Hepatocyte (in vitro differentiated cells): Measurements from ENCODE around the gene MRPS10. TPM values are rescaled to one million over a fixed set of nuclear protein-coding genes. Genes with fewer than 3 reads are reported as not detected.

Source experiments
- DNase-seq: peaks from one replicate; pipeline ENCODE4 v3.0.0-alpha.2; 2016; ENCODE audit warnings: low spot score
- H2AFZ ChIP-seq: fragments of 200-600 bp; sonication (generic); 2 replicates; pipeline ENCODE4 v1.6.0; 2016; ENCODE audit warnings: antibody characterized with exemption, mild to moderate bottlenecking
- H3K27ac ChIP-seq: fragments of 200-600 bp; sonication (generic); 2 replicates; pipeline ENCODE4 v1.5.1; 2016; ENCODE audit warnings: mild to moderate bottlenecking
- H3K27me3 ChIP-seq: fragments of 200-600 bp; sonication (generic); 2 replicates; pipeline ENCODE4 v1.6.1; 2016
- H3K36me3 ChIP-seq: fragments of 200-600 bp; sonication (generic); replicated peaks from 2 replicates; pipeline ENCODE4 v1.5.1; 2016; ENCODE audit warnings: low read depth; ENCODE audit not compliant: insufficient read depth
- H3K4me1 ChIP-seq: fragments of 200-600 bp; sonication (generic); 2 replicates; pipeline ENCODE4 v1.5.1; 2016; ENCODE audit warnings: mild to moderate bottlenecking, moderate library complexity; ENCODE audit not compliant: insufficient read depth
- H3K4me2 ChIP-seq: fragments of 200-600 bp; sonication (generic); 2 replicates; pipeline ENCODE4 v1.6.0; 2016
- H3K4me3 ChIP-seq: fragments of 200-600 bp; sonication (generic); 2 replicates; pipeline ENCODE4 v1.5.1; 2016; ENCODE audit warnings: mild to moderate bottlenecking
- H3K79me2 ChIP-seq: fragments of 200-600 bp; sonication (generic); 2 replicates; pipeline ENCODE4 v1.6.0; 2017; ENCODE audit warnings: mild to moderate bottlenecking
- H3K9me2 ChIP-seq: fragments of 200-600 bp; sonication (generic); replicated peaks from 2 replicates; pipeline ENCODE4 v1.6.0; 2017; ENCODE audit warnings: mild to moderate bottlenecking; ENCODE audit not compliant: insufficient read depth
- H3K9me3 ChIP-seq: fragments of 200-600 bp; sonication (generic); 2 replicates; pipeline ENCODE4 v1.5.1; 2016; ENCODE audit warnings: low read depth, mild to moderate bottlenecking
- H4K20me1 ChIP-seq: fragments of 200-600 bp; sonication (generic); 2 replicates; pipeline ENCODE4 v1.6.0; 2016; ENCODE audit warnings: mild to moderate bottlenecking; ENCODE audit not compliant: insufficient read depth, poor library complexity, severe bottlenecking
- EZH2 ChIP-seq: fragments of 200-600 bp; sonication (generic); IDR thresholded peaks from 2 replicates; pipeline ENCODE4 v1.6.1; 2016; ENCODE audit warnings: antibody characterized with exemption, mild to moderate bottlenecking, borderline replicate concordance
- EZH2phosphoT487 ChIP-seq: fragments of 200-600 bp; sonication (generic); IDR thresholded peaks from one replicate; pipeline ENCODE4 v1.6.1; 2018; ENCODE audit warnings: antibody characterized with exemption, mild to moderate bottlenecking, low read depth, moderate library complexity; ENCODE audit not compliant: unreplicated experiment, severe bottlenecking
- WGBS: methylation state at CpG from one replicate; pipeline ENCODE4 v1.1.6; 2016; ENCODE audit warnings: low lambda C conversion rate; ENCODE audit errors: missing lambda C conversion rate; 5-methylcytosine and 5-hydroxymethylcytosine counted together
- polyA plus RNA-seq: library from polyadenylated mRNA; unstranded; fragments of >200 nt; fragmentation: Nextera tagmentation; extraction: Ambion mirVana; gene quantifications from 2 replicates; pipeline ENCODE4 v1.2.1, GENCODE V29; 2016
- total RNA-seq: library from RNA; depleted of rRNA; stranded (reverse); fragments of >200 nt; gene quantifications from 2 replicates; pipeline ENCODE4 v1.2.3, GENCODE V29; 2014
- TF ChIP-seq, protein P1 (sequence below): fragments of 200-600 bp; sonication (generic); IDR thresholded peaks from 2 replicates; pipeline ENCODE4 v1.5.1; 2016; ENCODE audit warnings: antibody characterized with exemption, mild to moderate bottlenecking; ENCODE audit not compliant: poor library complexity

The MRPS10 gene
- total and polyA plus RNA-seq, 2 experiments from 2014 or later, result 26.8 to 42.8 TPM

DNA sequence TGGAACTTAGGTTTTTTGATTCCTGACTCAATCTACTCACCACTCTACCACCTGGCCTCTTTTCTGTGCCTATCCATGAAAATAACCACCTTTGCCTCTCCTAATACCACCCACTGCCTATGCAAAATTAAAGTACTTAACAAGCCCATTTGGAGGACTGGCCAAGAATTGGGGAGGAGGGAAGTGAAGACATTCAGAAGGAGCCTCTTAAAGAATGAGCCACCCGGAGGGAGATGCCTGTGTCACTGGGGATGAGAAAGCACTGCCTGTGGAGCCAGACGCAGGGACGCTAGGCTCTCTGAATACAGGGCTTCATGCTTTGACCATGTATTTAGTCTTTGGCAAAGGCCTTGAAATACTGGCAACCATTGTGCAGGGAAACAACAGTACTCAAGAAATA lies 40.0 kb upstream of the MRPS10 start:
- no peaks in the 10 kb centered on the region for H3K9me3 ChIP-seq
- TF ChIP-seq EZH2, result no peak
- no peak for TF ChIP-seq EZH2phosphoT487
- TF ChIP-seq, protein P1, sequence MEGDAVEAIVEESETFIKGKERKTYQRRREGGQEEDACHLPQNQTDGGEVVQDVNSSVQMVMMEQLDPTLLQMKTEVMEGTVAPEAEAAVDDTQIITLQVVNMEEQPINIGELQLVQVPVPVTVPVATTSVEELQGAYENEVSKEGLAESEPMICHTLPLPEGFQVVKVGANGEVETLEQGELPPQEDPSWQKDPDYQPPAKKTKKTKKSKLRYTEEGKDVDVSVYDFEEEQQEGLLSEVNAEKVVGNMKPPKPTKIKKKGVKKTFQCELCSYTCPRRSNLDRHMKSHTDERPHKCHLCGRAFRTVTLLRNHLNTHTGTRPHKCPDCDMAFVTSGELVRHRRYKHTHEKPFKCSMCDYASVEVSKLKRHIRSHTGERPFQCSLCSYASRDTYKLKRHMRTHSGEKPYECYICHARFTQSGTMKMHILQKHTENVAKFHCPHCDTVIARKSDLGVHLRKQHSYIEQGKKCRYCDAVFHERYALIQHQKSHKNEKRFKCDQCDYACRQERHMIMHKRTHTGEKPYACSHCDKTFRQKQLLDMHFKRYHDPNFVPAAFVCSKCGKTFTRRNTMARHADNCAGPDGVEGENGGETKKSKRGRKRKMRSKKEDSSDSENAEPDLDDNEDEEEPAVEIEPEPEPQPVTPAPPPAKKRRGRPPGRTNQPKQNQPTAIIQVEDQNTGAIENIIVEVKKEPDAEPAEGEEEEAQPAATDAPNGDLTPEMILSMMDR, result no peak
- no peaks in the 10 kb centered on the region for H3K36me3 ChIP-seq
- DNase-seq, result no peak
- no peaks in the 10 kb centered on the region for H3K9me2 ChIP-seq
- peaks cover 19% of the 10 kb centered on the region for H3K4me1 ChIP-seq
- no peak overlapping the region for H2AFZ ChIP-seq
- WGBS, result 63% methylated on average over 3 of the region's 3 CpGs
- H4K20me1 ChIP-seq, result no peaks in the 10 kb centered on the region
- no peaks in the 10 kb centered on the region for H3K79me2 ChIP-seq
- H3K4me3 ChIP-seq, result no peak overlapping the region
- H3K27me3 ChIP-seq, result no peaks in the 10 kb centered on the region
- no peak overlapping the region for H3K4me2 ChIP-seq
- no peak overlapping the region for H3K27ac ChIP-seq

DNA sequence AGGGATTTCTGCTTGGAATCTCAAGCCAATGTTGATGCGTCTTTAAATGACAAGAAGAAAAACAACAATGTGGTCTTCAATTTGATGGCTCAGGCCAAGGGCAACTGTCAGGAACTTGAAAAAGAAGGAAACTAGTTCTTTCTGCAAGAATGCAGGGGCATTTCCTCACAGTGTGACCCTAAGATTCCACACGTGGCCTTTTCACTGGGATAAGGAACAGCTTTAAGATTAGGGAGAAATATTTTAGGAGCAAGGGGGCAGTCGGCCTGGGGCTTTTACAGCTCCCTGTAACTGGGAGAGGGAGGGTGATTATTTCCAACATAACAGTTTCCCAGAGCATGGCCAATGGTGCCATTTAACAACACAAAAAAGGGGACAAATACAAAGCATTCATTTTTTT lies 39.4 kb upstream of the MRPS10 start:
- no peaks in the 10 kb centered on the region for H3K36me3 ChIP-seq
- no peak for DNase-seq
- no peak overlapping the region for H3K4me3 ChIP-seq
- H3K4me1 ChIP-seq, result peaks cover 23% of the 10 kb centered on the region
- WGBS, result 70% methylated on average over 3 of the region's 3 CpGs
- no peak overlapping the region for H3K27ac ChIP-seq
- no peaks in the 10 kb centered on the region for H3K9me2 ChIP-seq
- H3K9me3 ChIP-seq, result no peaks in the 10 kb centered on the region
- no peak overlapping the region for H3K4me2 ChIP-seq
- H3K79me2 ChIP-seq, result no peaks in the 10 kb centered on the region
- no peak overlapping the region for H2AFZ ChIP-seq
- no peak for TF ChIP-seq EZH2
- no peak for TF ChIP-seq EZH2phosphoT487
- TF ChIP-seq, protein P1, result no peak
- H3K27me3 ChIP-seq, result no peaks in the 10 kb centered on the region
- H4K20me1 ChIP-seq, result no peaks in the 10 kb centered on the region

DNA sequence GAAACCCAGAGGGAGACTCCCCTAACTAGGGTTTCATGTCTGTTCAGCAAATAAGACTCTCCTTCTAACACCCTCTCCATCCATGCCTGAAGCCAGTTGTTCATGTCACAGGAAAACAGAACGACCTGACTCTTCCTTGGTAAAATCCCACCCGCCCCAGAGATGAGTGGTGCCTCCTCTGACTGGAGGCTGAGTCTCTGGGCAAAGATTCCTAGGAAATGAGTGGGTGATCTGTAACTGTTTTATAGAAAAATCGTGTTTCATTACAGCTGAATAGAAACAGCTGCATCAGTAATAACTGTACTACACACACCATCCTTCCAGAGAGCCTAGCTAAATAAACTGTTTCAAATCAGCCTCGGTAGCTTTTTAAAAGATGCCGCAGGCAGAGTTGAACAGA lies 37.4 kb upstream of the MRPS10 start:
- DNase-seq, result no peak
- Histone ChIP-seq H3K27ac (no peak overlapping the region), H4K20me1 (no peaks in the 10 kb centered on the region), H3K9me2 (no peaks in the 10 kb centered on the region), H3K79me2 (no peaks in the 10 kb centered on the region), H3K9me3 (no peaks in the 10 kb centered on the region), H3K4me3 (no peak overlapping the region), H3K4me2 (no peak overlapping the region), H3K27me3 (no peaks in the 10 kb centered on the region), H3K36me3 (no peaks in the 10 kb centered on the region), H3K4me1 (peaks cover 14% of the 10 kb centered on the region), H2AFZ (no peak overlapping the region)
- WGBS, result 92% methylated on average over 5 of the region's 5 CpGs
- TF ChIP-seq, protein P1, result no peak
- TF ChIP-seq EZH2phosphoT487 (no peak), EZH2 (no peak)

DNA sequence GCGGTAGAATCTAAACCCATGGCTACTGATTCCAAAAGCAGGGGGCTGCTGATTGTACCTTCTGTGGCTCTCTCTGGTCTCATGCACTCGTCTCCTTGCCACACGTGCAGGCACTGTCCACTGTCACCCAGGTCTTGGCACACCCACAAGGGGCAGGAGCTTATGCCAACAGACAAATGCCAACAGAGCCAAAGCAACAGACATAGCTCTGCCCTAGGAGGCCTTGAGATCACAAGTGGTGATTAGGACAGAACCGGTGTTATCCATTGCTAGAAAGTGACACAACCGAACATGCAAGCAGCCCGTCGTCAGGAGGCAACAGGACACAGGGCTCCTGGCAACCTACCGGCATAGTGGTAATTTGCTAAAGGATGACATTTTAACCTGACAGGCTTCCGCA lies 36.8 kb upstream of the MRPS10 start:
- TF ChIP-seq EZH2phosphoT487, result no peak
- TF ChIP-seq, protein P1, result no peak
- no peak for TF ChIP-seq EZH2
- DNase-seq, result no peak
- 94% methylated on average over 9 of the region's 9 CpGs for WGBS
- Histone ChIP-seq H3K27me3 (no peaks in the 10 kb centered on the region), H3K4me1 (peaks cover 9% of the 10 kb centered on the region), H3K9me2 (no peaks in the 10 kb centered on the region), H3K36me3 (no peaks in the 10 kb centered on the region), H3K79me2 (no peaks in the 10 kb centered on the region), H2AFZ (no peak overlapping the region), H3K4me3 (no peak overlapping the region), H3K27ac (no peak overlapping the region), H3K4me2 (no peak overlapping the region), H4K20me1 (no peaks in the 10 kb centered on the region), H3K9me3 (no peaks in the 10 kb centered on the region)
